GM23338 (cell line): ENCODE measurements around the gene TJAP1. TPM values are rescaled to one million over a fixed set of nuclear protein-coding genes. Genes with fewer than 3 reads are reported as not detected.

Experiments
- ATAC-seq: fragments of 200-7000 bp; cut with Tn5 transposase; 3 replicates; pipeline ENCODE4 v1.9.1; 2020
- DNase-seq: peaks from one replicate; pipeline ENCODE4 v3.0.0-alpha.2; 2015; ENCODE audit warnings: low spot score
- H2AFZ ChIP-seq: fragments of 200-600 bp; sonication (generic); 2 replicates; pipeline ENCODE4 v1.8.0; 2016; ENCODE audit warnings: antibody characterized with exemption, mild to moderate bottlenecking, moderate library complexity
- H3F3A ChIP-seq: fragments of 200-600 bp; sonication (generic); replicated peaks from 2 replicates; pipeline ENCODE4 v1.8.0; 2017; ENCODE audit warnings: antibody characterized with exemption, mixed run types, low read depth
- H3K27ac ChIP-seq: fragments of 200-600 bp; sonication (generic); 2 replicates; pipeline ENCODE4 v1.6.1; 2016; ENCODE audit warnings: low read depth
- H3K27me3 ChIP-seq: fragments of 200-600 bp; sonication (generic); 2 replicates; pipeline ENCODE4 v1.8.0; 2016; ENCODE audit warnings: mild to moderate bottlenecking, mixed run types, moderate library complexity; ENCODE audit not compliant: insufficient read depth
- H3K36me3 ChIP-seq: fragments of 200-600 bp; sonication (generic); 2 replicates; pipeline ENCODE4 v1.8.0; 2016; ENCODE audit warnings: mild to moderate bottlenecking; ENCODE audit not compliant: insufficient read depth
- H3K4me1 ChIP-seq: fragments of 200-600 bp; sonication (generic); 2 replicates; pipeline ENCODE4 v1.8.0; 2016; ENCODE audit warnings: mild to moderate bottlenecking, moderate library complexity; ENCODE audit not compliant: insufficient read depth
- H3K4me2 ChIP-seq: fragments of 200-600 bp; sonication (generic); 2 replicates; pipeline ENCODE4 v1.7.1; 2017; ENCODE audit warnings: mixed run types
- H3K4me3 ChIP-seq: fragments of 200-600 bp; sonication (generic); 2 replicates; pipeline ENCODE4 v1.6.1; 2016; ENCODE audit warnings: mixed run types
- H3K79me2 ChIP-seq: fragments of 200-600 bp; sonication (generic); replicated peaks from 2 replicates; pipeline ENCODE4 v1.8.0; 2017; ENCODE audit warnings: mild to moderate bottlenecking; ENCODE audit not compliant: insufficient read depth
- H3K9me2 ChIP-seq: fragments of 200-600 bp; sonication (generic); 2 replicates; pipeline ENCODE4 v1.8.0; 2017; ENCODE audit not compliant: insufficient read depth
- H4K20me1 ChIP-seq: fragments of 200-600 bp; sonication (generic); replicated peaks from 2 replicates; pipeline ENCODE4 v1.8.0; 2017; ENCODE audit warnings: mild to moderate bottlenecking; ENCODE audit not compliant: insufficient read depth
- H3K27ac Mint-ChIP-seq: 2 replicates; pipeline ENCODE4 v1.8.0; 2020; ENCODE audit warnings: inconsistent platforms, mild to moderate bottlenecking, moderate library complexity, mixed read lengths
- H3K27me3 Mint-ChIP-seq: 3 replicates; pipeline ENCODE4 v1.8.0; 2022; ENCODE audit warnings: low read depth, mild to moderate bottlenecking, moderate library complexity, mixed read lengths, inconsistent platforms; ENCODE audit not compliant: insufficient read depth, poor library complexity
- H3K36me3 Mint-ChIP-seq: 3 replicates; pipeline ENCODE4 v1.8.0; 2021; ENCODE audit warnings: low read depth, mild to moderate bottlenecking, inconsistent platforms, moderate library complexity, mixed read lengths
- H3K4me1 Mint-ChIP-seq: 3 replicates; pipeline ENCODE4 v1.8.0; 2020; ENCODE audit warnings: mild to moderate bottlenecking, inconsistent platforms, mixed read lengths
- H3K4me3 Mint-ChIP-seq: 3 replicates; pipeline ENCODE4 v1.8.0; 2021; ENCODE audit warnings: moderate library complexity, mild to moderate bottlenecking, inconsistent platforms, mixed read lengths
- H3K9me3 Mint-ChIP-seq: 3 replicates; pipeline ENCODE4 v1.8.0; 2020; ENCODE audit warnings: moderate library complexity, mild to moderate bottlenecking, inconsistent platforms, mixed read lengths
- ETS1 ChIP-seq: IDR thresholded peaks from 2 replicates; pipeline ENCODE4 v1.6.1; 2016; ENCODE audit warnings: antibody characterized with exemption
- JUNB ChIP-seq: IDR thresholded peaks from one replicate; pipeline ENCODE4 v1.6.1; 2016; ENCODE audit warnings: antibody characterized with exemption; ENCODE audit not compliant: unreplicated experiment
- POLR2AphosphoS5 ChIP-seq: IDR thresholded peaks from 2 replicates; pipeline ENCODE4 v1.6.1; 2016; ENCODE audit warnings: antibody characterized with exemption, low read depth
- STAT1 ChIP-seq: IDR thresholded peaks from one replicate; pipeline ENCODE4 v1.6.1; 2016; ENCODE audit warnings: antibody characterized with exemption; ENCODE audit not compliant: unreplicated experiment
- ZNF331 ChIP-seq: fragments of 250-450 bp; sonication (Bioruptor Pico); IDR thresholded peaks from 2 replicates; pipeline ENCODE4 v1.5.0; 2020; ENCODE audit warnings: low read depth, mild to moderate bottlenecking, moderate library complexity
- polyA plus RNA-seq: library from polyadenylated mRNA; unstranded; fragments of >200 nt; fragmentation: Nextera tagmentation; extraction: Ambion mirVana; gene quantifications from 2 replicates; pipeline ENCODE4 v1.2.1, GENCODE V29; 2016
- total RNA-seq: library from RNA; depleted of rRNA; stranded (reverse); fragments of >200 nt; shearing (Covaris generic); gene quantifications from 2 replicates; pipeline ENCODE4 v1.2.3, GENCODE V29; 2014
- TF ChIP-seq, protein P1 (sequence below), 2 experiments: fragments of 200-600 bp in 1 of 2; sonication (generic) in 1 of 2; conservative IDR thresholded peaks; 2 replicates each; pipeline versions ENCODE4 v1.5.1 to v1.6.1; 2016 to 2017; ENCODE audit warnings: antibody characterized with exemption in 2 of 2, low read depth in 2 of 2, mild to moderate bottlenecking in 2 of 2, moderate library complexity in 1 of 2
- TF ChIP-seq, protein P2 (sequence below): fragments of 250-450 bp; sonication (Bioruptor Pico); IDR thresholded peaks from 2 replicates; pipeline ENCODE4 v1.5.0; 2020; ENCODE audit warnings: mild to moderate bottlenecking, moderate library complexity

The TJAP1 gene
- total and polyA plus RNA-seq, 2 experiments from 2014 or later = 17.6 to 34.3 TPM

DNA sequence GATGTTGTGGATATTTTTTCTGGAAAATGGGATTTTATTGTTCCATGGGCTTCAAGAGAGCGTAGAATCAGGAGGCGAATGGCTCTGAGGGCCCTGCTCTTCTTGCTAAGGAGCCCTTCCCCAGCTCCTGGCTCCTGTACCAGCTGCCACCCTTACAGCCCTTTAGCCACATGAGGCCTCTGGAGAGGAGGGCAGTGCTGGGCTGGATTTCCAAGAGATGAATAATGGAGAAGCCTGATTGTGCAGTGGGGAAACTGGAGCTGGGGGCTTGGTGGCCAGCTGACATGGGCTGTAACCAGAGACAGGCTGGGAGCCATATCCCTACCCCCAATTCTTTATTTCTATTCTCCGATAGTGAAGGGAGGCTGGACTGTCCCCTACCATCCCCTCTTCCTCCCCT, 23.6 kb downstream of the TJAP1 start (continued):
- no peak for TF ChIP-seq POLR2AphosphoS5
- TF ChIP-seq ZNF331 = no peak
- no peak for TF ChIP-seq ETS1

GRCh38 chr6:43502666-43503065, 25.3 kb downstream of the TJAP1 start:
- Histone ChIP-seq H3K27ac (no peak overlapping the region), H3K27me3 (peaks cover 6% of the 10 kb centered on the region; the same call in 1 of the 2 replicates), H3K4me3 (no peak overlapping the region), H4K20me1 (peaks cover 6% of the 10 kb centered on the region), H3K79me2 (no peaks in the 10 kb centered on the region), H3K4me2 (no peak overlapping the region), H3K36me3 (peaks cover 2% of the 10 kb centered on the region; the same call in 1 of the 2 replicates), H2AFZ (no peak overlapping the region), H3K4me1 (no peaks in the 10 kb centered on the region), H3K9me2 (no peaks in the 10 kb centered on the region), H3F3A (peaks cover 7% of the 10 kb centered on the region)
- H3K36me3 Mint-ChIP-seq = peaks cover 61% of the 10 kb centered on the region
- no peaks in the 10 kb centered on the region for H3K9me3 Mint-ChIP-seq
- DNase-seq (no peak), ATAC-seq (no peak)
- TF ChIP-seq, protein P1, sequence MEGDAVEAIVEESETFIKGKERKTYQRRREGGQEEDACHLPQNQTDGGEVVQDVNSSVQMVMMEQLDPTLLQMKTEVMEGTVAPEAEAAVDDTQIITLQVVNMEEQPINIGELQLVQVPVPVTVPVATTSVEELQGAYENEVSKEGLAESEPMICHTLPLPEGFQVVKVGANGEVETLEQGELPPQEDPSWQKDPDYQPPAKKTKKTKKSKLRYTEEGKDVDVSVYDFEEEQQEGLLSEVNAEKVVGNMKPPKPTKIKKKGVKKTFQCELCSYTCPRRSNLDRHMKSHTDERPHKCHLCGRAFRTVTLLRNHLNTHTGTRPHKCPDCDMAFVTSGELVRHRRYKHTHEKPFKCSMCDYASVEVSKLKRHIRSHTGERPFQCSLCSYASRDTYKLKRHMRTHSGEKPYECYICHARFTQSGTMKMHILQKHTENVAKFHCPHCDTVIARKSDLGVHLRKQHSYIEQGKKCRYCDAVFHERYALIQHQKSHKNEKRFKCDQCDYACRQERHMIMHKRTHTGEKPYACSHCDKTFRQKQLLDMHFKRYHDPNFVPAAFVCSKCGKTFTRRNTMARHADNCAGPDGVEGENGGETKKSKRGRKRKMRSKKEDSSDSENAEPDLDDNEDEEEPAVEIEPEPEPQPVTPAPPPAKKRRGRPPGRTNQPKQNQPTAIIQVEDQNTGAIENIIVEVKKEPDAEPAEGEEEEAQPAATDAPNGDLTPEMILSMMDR (conservative IDR thresholded peaks at IDR 0.05; ENCODE audit: low read depth in 2 of 2) = no peak
- no peak for TF ChIP-seq STAT1
- TF ChIP-seq POLR2AphosphoS5 = no peak
- TF ChIP-seq ETS1 = no peak
- TF ChIP-seq, protein P2, sequence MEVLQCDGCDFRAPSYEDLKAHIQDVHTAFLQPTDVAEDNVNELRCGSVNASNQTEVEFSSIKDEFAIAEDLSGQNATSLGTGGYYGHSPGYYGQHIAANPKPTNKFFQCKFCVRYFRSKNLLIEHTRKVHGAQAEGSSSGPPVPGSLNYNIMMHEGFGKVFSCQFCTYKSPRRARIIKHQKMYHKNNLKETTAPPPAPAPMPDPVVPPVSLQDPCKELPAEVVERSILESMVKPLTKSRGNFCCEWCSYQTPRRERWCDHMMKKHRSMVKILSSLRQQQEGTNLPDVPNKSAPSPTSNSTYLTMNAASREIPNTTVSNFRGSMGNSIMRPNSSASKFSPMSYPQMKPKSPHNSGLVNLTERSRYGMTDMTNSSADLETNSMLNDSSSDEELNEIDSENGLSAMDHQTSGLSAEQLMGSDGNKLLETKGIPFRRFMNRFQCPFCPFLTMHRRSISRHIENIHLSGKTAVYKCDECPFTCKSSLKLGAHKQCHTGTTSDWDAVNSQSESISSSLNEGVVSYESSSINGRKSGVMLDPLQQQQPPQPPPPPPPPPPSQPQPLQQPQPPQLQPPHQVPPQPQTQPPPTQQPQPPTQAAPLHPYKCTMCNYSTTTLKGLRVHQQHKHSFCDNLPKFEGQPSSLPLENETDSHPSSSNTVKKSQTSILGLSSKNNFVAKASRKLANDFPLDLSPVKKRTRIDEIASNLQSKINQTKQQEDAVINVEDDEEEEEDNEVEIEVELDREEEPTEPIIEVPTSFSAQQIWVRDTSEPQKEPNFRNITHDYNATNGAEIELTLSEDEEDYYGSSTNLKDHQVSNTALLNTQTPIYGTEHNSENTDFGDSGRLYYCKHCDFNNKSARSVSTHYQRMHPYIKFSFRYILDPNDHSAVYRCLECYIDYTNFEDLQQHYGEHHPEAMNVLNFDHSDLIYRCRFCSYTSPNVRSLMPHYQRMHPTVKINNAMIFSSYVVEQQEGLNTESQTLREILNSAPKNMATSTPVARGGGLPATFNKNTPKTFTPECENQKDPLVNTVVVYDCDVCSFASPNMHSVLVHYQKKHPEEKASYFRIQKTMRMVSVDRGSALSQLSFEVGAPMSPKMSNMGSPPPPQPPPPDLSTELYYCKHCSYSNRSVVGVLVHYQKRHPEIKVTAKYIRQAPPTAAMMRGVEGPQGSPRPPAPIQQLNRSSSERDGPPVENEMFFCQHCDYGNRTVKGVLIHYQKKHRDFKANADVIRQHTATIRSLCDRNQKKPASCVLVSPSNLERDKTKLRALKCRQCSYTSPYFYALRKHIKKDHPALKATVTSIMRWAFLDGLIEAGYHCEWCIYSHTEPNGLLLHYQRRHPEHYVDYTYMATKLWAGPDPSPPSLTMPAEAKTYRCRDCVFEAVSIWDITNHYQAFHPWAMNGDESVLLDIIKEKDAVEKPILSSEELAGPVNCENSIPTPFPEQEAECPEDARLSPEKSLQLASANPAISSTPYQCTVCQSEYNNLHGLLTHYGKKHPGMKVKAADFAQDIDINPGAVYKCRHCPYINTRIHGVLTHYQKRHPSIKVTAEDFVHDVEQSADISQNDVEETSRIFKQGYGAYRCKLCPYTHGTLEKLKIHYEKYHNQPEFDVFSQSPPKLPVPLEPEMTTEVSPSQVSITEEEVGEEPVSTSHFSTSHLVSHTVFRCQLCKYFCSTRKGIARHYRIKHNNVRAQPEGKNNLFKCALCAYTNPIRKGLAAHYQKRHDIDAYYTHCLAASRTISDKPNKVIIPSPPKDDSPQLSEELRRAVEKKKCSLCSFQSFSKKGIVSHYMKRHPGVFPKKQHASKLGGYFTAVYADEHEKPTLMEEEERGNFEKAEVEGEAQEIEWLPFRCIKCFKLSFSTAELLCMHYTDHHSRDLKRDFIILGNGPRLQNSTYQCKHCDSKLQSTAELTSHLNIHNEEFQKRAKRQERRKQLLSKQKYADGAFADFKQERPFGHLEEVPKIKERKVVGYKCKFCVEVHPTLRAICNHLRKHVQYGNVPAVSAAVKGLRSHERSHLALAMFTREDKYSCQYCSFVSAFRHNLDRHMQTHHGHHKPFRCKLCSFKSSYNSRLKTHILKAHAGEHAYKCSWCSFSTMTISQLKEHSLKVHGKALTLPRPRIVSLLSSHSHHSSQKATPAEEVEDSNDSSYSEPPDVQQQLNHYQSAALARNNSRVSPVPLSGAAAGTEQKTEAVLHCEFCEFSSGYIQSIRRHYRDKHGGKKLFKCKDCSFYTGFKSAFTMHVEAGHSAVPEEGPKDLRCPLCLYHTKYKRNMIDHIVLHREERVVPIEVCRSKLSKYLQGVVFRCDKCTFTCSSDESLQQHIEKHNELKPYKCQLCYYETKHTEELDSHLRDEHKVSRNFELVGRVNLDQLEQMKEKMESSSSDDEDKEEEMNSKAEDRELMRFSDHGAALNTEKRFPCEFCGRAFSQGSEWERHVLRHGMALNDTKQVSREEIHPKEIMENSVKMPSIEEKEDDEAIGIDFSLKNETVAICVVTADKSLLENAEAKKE (CRISPR knock-in tag) = no peak
- TF ChIP-seq JUNB = no peak
- no peak for TF ChIP-seq ZNF331
- H3K27ac Mint-ChIP-seq = no peak overlapping the region
- peaks cover 18% of the 10 kb centered on the region for H3K27me3 Mint-ChIP-seq
- no peak overlapping the region for H3K4me3 Mint-ChIP-seq
- peaks cover 2% of the 10 kb centered on the region; the same call in 1 of the 3 replicates for H3K4me1 Mint-ChIP-seq
